Fibroblast of pulmonary artery (primary cell): ENCODE measurements around the gene SPRED3.

Experiments
- DNase-seq: peaks from one replicate; pipeline ENCODE4 v3.0.0-alpha.2; 2010; ENCODE audit warnings: low read depth
- H3K4me3 ChIP-seq: replicated peaks from 2 replicates; pipeline ENCODE4 v1.5.1; 2011; ENCODE audit warnings: low read depth, mild to moderate bottlenecking, control low read depth, low read length, moderate library complexity
- CTCF ChIP-seq: IDR thresholded peaks from 2 replicates; pipeline ENCODE4 v1.5.1; 2011; ENCODE audit warnings: mild to moderate bottlenecking, control low read depth, low read length, inconsistent platforms; ENCODE audit errors: missing control alignments

Gene SPRED3

GRCh38 chr19:38374332-38375097 is 14.0 kb upstream of the SPRED3 start, which contains the start of gene PSMD8:
Gene PSMD8, plus strand, starts transcription at chr19:38374571. Its CDS starts 31 bp downstream, at chr19:38374602.
- peak; percentile 14 for TF ChIP-seq CTCF
- H3K4me3 ChIP-seq, result peak within 1 kb of the TSS; percentile 78
- peak; percentile 98 for DNase-seq

- no peak for TF ChIP-seq CTCF
- DNase-seq, result no peak
- H3K4me3 ChIP-seq, result peak overlapping the region; percentile 78
Observed at GRCh38 chr19:38375098-38375493, 13.4 kb upstream of the SPRED3 start.

- no peak for TF ChIP-seq CTCF
- H3K4me3 ChIP-seq, result peak overlapping the region; percentile 78
- DNase-seq, result no peak
Observed at GRCh38 chr19:38375748-38376147, 12.7 kb upstream of the SPRED3 start.

GRCh38 chr19:38376576-38376975 is 11.9 kb upstream of the SPRED3 start:
- no peak for TF ChIP-seq CTCF
- peak overlapping the region; percentile 78 for H3K4me3 ChIP-seq
- DNase-seq, result no peak

GRCh38 chr19:38377052-38377451 is 11.4 kb upstream of the SPRED3 start:
- no peak for TF ChIP-seq CTCF
- no peak for DNase-seq
- no peak overlapping the region for H3K4me3 ChIP-seq

GRCh38 chr19:38378866-38379265 is 9.6 kb upstream of the SPRED3 start:
- TF ChIP-seq CTCF, result no peak
- DNase-seq, result no peak
- no peak overlapping the region for H3K4me3 ChIP-seq

GRCh38 chr19:38381138-38381537 is 7.4 kb upstream of the SPRED3 start:
- TF ChIP-seq CTCF, result no peak
- H3K4me3 ChIP-seq, result no peak overlapping the region
- DNase-seq, result no peak
